ENCODE measurements around the gene SUN2.

Gene SUN2

GRCh38 chr22:38694940-38695339 lies 60.9 kb downstream of the SUN2 start:
- no peak for DNase-seq

- no peak for DNase-seq
Measured at GRCh38 chr22:38694049-38694448, 61.7 kb downstream of the SUN2 start.

- DNase-seq, result no peak
Measured at GRCh38 chr22:38689651-38690050, 66.1 kb downstream of the SUN2 start.

GRCh38 chr22:38685761-38686160 lies 70.0 kb downstream of the SUN2 start:
- no peak for DNase-seq

DNA sequence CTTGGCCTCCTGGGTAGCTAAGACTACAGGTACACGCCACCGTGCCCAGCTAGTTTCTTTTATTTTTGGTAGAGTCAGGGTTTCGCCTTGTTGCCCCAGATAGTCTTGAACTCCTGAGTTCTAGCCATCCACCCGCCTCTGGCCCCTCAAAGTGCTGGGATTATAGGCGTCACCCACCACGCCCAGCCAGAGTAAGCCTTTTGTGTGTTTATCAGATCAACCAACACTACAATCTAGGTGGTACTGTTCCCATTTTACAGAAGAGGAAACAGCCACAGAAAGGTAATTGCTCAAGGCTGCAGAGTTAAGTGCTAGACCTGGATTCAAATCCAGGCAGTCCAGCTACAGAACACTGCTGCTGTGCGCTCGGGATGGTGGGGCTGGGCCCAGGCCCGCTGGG lies 70.9 kb downstream of the SUN2 start:
- no peak for DNase-seq
